HG02852 (cell line): ENCODE data around the gene TPK1.

ENCODE experiments used
- ATAC-seq: cut with Tn5 transposase; IDR thresholded peaks from one replicate; pipeline ENCODE4 v1.9.1; 2021; ENCODE audit warnings: mild to moderate bottlenecking, moderate library complexity; ENCODE audit not compliant: unreplicated experiment

The TPK1 gene

GRCh38 chr7:144835652-144836544 is at the start of gene TPK1:
Gene TPK1, minus strand, starts transcription at chr7:144836053. Its CDS starts 451 bp downstream, at chr7:144835602.
- ATAC-seq, result peak; percentile 79

DNA sequence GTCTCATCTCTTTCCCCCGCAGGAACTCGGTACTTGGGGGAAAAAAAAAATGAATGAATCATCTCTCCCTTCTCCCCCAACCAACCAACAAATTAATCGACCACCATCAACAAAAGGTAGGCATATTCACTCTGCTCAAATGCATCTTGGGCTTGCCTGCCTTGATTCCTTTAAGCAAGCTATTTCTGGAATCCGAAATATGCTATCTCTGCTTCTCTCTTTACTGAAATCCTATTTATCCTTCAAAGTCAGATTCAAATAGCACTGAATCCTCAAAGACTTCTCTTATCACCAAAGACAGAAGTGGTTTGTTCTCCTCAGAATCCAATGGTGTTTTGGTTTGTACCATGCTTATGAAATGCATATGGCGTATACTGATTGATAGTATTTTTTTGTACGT is 49.6 kb upstream of the TPK1 start:
- no peak for ATAC-seq

- ATAC-seq, result no peak
Measured at GRCh38 chr7:144884896-144885295, 49.0 kb upstream of the TPK1 start.

DNA sequence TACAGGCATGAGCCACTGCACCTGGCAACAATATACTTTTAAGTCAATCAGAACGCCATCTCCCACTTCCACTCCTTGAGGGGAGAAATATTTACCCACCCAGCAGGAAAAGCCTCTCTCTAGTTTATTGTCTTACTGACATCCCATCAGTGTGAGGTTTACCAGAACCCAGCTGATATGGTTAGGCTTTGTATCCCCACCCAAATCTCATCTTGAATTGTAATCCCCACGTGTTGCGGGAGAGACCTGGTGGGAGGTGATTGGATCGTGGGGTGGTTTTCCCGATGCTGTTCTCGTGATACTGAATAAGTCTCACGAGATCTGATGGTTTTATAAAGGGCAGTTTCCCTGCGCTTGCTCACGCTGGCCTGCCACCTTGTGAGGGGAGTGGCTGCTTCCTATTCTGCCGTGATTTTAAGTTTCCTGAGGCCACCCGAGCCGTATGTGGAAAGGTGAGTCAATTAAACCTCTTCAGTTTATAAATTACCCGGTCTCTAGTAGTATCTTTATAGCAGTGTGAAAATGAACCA is 37.5 kb upstream of the TPK1 start:
- ATAC-seq, result no peak

DNA sequence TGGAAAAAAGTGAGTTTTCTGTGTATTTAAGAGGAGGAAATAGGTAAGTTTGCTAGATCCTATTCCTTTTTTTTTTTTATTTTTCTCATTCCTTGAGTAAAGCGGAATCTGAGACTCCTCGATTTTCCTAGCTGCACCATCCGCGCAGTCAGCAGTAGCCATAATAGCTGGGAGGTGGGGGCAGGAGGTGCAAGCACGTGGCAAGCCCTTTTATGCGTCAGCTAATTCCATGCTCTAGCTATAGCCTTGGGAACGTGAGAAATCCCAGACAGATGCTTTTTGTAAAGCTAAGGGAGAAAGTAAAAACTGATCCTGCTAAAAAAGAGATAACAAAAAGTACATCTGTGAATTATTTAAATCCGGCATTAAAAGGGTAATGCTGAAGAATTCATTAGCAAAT is 33.2 kb upstream of the TPK1 start:
- ATAC-seq, result no peak

- ATAC-seq, result no peak
Measured at GRCh38 chr7:144866189-144866588, 30.3 kb upstream of the TPK1 start.

GRCh38 chr7:144863320-144863647 is 27.4 kb upstream of the TPK1 start:
- no peak for ATAC-seq

DNA sequence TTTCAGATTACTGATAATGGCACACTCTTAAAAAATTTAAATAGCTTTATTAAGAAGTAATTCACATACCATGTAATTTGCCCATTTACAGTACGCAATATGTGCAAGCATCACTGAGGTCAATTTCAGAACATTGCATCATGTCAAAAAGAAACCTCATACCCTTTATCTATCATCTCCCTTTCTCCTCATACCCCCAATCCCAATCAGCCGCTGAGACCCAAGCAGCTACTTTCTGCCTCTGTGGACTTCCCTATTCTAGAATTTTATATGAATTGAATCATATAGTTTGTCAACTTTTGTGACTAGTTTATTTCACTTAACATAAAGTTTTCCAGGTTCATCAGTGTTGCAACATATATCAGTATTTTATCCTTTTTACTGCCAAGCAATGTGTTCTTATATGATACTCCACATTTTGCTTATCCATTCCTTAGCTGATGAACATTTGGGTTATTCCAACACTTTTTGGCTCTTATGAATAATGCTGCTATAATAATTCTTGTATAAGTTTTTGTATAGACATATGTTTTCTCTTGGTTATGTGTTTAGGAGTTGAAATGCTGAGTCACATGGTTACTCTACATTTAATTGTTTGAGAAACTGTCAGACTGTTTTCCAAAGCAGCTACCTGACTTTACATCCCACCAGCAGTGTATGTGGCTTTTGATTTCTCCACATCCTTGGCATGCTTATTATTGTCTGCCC is 26.9 kb upstream of the TPK1 start:
- no peak for ATAC-seq

DNA sequence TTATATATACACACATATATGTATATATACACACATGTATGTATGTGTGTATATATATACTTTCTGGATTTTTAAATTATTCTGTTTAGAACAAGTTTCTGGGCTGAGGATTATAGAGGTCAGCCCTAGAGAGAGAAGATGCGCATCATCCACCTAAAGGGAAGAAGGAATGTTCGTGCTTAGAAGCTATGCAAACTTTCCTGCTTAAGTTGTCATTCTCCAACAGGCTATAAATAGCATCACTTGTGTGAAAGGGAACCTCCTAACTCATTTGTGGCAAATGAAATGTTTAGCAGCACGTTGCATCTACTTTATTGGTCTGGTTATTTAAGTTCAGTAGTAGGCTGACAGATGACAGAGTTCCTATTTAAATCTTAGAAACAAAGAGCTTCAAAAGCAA is 23.9 kb upstream of the TPK1 start:
- ATAC-seq, result no peak

DNA sequence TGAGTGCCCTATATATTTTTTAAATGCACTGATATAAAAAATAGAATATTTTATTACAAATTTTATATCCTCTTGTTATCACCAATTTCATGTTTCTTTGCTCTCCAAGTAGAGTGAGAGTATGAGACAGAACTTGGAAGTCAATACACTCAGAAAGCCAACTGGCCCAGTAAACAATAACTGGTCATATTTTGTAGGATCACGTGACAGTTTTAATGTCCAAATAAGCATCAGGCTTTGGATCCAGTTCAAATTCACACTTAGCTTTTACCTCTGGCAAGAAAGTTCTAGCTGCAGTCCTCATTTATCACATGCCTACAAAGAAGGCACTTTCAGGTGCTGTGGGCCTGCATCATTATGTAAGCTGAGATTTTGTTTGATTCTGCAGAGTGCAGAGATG is 21.6 kb upstream of the TPK1 start:
- ATAC-seq, result no peak

DNA sequence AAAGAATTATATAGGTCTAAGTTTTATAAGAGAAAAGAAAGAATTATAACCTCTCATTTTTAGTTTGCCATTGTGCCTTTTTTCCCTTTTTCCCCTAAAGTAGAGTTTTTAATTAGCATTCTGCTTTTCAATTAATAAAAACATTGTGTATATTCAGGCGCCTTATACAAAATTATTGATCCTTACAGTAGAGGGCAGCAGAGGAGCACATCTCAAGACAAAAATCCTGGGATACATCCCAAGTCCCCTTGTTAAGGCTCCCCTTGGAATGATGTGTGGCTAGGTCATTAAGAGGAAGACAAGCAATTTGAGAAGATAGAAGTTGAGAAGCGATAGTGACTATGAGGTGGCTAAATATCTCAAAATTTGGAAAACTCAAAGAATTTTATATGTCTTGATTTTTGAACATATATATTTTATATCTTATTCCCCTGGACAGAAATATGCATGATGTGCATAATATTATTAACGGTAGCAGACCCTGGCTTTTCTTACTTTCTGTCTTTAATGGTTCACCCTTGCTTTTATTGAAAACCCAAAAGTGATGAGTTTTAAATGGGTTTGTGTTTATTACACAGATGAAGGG is 19.1 kb upstream of the TPK1 start:
- no peak for ATAC-seq

DNA sequence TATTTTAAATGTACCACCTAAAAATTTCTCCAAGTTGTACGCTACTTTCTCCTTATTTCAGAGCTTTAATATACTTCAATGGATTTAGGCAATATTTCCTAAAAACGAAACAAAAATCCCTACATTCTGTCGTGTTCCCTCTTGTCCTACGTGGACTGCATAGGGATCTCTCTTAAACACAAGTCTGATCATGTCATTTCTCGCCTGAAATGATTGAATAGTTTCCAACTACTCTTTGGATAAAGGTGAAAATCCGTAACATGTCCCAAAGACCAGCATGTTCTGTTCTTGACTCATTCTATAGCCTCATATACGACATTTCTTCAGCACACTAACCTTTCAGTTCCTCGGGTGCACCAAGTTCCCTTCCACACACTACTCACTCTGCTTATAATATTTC is 17.7 kb upstream of the TPK1 start:
- ATAC-seq, result no peak

DNA sequence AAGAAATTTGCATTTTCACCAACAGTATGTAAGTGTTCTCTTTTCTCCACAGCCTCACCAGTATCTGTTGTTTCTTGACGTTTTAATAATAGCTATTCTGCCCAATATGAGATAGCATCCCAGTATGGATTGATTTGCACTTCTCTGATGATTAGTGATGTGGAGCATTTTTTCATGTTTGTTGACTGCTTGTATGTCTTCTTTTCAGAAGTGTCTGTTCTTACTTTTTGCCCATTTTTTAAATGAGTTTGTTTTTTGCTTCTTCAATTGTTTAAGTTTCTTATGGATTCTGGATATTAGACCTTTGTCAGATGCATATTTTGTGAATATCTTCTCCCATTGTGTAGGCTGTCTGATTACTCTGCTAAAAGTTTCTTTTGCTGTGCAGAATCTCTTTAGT is 12.2 kb upstream of the TPK1 start:
- no peak for ATAC-seq

DNA sequence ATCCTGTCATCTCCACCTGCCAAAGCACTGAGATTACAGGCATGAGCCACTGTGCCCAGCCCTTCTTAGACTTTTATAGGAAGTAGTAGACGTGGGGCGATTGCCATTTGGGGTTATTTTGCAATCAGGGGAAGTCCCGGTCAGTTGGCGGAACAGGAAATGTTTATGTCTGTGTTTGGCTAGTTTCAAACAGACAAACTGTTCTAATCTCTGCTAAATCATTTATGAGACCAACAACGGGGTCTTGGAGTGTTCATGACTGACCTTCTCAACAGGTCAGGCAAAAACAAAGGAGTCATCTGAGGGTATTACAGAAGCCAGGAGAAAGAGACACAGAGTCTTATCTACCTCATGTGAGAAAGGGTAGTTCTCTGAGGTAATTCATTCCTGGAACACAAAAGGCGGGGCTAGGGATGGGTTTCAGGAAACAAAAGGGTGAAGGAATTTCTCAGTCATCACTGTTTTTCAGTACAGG is 6.6 kb upstream of the TPK1 start:
- ATAC-seq, result peak; percentile 93

- ATAC-seq, result no peak
Measured at GRCh38 chr7:144836545-144836842, 641 bp upstream of the TPK1 start.

DNA sequence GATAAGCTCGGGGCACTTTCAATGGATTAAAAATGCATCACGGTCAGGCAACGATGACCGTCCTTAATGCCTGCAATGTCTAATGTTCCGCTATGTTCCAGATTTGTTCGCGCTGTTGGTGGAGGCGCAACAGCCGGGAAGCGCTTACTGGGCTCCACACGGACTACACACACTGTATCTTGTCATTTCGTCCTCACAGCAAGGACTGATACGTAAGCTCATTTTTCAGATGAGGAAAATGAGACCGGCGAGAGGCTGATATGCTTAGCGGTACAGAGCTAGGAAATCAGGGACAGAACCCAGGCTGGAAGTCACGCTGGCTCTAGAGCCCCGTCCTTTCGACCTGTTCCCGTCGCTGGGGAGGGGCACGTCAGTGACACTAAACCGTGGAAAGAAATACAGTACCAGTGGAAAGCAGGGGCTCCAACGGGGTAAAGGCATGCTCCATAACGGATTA is 670 bp downstream of the TPK1 start:
- ATAC-seq, result peak; percentile 36

DNA sequence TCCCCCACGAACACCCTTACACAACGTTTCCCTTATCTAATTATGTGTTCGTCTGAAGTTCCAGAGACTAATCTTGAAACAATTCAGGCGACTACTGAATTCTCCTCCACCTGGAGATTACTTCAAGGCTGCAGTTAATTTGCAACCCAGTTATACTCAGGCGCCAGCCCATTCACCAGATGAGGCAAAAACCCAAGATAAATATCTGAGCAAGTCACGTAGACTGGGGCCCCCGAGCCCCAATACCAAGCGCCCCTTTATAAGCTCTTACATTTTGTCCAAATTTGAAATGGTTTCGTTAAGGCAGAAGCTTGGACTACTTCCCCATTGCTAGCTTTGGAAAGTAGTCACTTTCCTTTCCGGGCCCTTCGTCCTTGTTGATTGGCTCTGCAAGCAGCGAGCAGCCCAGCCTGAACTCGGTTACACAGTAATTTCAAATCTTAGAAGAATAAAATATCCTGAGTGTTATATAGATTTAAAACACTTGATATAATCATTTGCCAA is 1.2 kb downstream of the TPK1 start:
- peak; percentile 35 for ATAC-seq

- ATAC-seq, result no peak
Measured at GRCh38 chr7:144830811-144831210, 5.0 kb downstream of the TPK1 start.

DNA sequence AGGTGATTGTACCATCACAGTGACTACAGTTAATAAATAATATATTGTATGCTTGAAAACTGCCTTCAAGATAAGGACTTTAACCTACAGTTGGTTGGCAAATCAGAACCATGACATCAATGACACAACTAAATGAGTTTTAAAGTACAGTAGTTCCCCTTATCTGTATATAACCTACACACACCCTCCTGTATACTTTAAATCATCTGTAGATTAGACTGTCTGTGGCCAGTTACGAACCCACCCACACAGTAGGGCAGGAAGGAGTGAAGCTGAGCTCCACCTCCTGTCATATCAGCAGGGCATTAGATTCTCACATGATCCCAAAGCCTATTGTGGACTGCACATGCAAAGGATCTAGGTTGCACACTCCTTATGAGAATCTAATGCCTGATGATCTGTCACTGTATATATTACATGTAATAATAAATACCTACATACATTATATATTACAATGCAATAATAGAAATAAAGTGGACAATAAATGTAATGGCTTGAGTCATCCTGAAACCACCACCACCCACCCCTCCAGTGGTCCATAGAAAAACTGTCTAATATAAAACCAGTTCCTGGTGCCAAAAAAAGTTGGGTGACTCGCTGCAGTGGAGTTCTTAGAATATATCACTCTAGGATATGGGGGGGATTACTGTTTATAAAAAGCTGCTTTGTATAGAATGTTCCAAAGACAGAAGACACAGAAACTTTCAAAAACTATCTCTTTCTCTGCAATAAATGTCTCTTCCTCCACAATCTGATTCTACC is 5.6 kb downstream of the TPK1 start:
- peak; percentile 23 for ATAC-seq

DNA sequence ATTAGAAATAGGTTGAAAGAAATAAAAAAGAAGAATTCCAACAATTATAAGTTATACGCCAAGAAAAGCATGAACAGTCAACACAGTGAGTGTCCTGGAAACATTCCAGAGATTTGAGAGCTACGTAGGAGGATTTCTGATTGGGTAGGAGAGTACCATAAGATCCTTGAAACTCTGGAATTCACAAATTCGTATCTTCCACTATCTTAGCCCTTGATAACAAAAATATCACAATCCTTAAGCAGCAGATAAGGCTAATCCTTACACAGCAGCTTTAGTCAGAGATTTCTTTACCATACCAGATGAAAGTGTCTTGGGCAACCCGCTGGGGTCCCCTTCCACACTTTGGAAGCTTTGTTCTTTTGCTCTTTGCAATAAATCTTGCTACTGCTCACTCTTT is 8.2 kb downstream of the TPK1 start:
- no peak for ATAC-seq

DNA sequence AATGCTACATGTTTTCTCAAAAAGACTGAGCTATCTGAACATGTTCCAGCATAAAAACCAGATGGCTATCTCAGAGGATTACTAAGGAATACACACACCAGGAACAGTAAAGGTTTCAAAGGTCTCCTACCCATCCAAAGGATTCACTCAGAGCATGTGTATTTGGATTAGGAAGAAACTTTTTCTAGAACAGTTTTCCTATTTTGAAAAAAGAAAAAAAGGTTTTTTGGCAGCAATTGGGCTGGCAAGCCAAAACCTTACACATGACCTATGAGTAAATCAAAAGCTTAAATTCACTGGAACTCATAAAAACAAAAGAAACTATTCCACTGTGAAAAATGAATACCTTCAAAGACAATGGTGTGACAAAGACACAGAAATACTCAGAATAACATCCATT is 9.6 kb downstream of the TPK1 start:
- no peak for ATAC-seq
